Effector memory CD8-positive, alpha-beta T cell (primary cell): ENCODE results near the gene SPATA2L.
"Not testable (repeated sequence)": the region's sequence is repeated elsewhere in the genome, so short reads cannot be mapped to it uniquely, and the experiment has no call there.

Experiments
- ATAC-seq: fragments of 150-1000 bp; cut with Tn5 transposase; replicated peaks from 2 replicates; pipeline ENCODE4 v1.10.0; 2021; ENCODE audit warnings: mild to moderate bottlenecking, moderate library complexity
- DNase-seq, 3 experiments: peaks; one replicate each; pipeline ENCODE4 v3.0.0; 2021
- H3K27ac Mint-ChIP-seq, 2 donors: one replicate each; pipeline ENCODE4 v1.8.0; 2022; ENCODE audit warnings: mild to moderate bottlenecking in 2 of 2, mixed read lengths in 2 of 2, moderate library complexity in 2 of 2
- H3K27me3 Mint-ChIP-seq, 2 donors: one replicate each; pipeline ENCODE4 v1.8.0; 2022; ENCODE audit warnings: mixed read lengths in 2 of 2
- H3K36me3 Mint-ChIP-seq: one replicate; pipeline ENCODE4 v1.8.0; 2022; ENCODE audit warnings: mild to moderate bottlenecking, moderate library complexity, mixed read lengths; ENCODE audit not compliant: insufficient read depth
- H3K4me1 Mint-ChIP-seq, 2 donors: one replicate each; pipeline ENCODE4 v1.8.0; 2022; ENCODE audit warnings: low read depth in 2 of 2, mixed read lengths in 2 of 2
- H3K4me3 Mint-ChIP-seq, 2 donors: one replicate each; pipeline ENCODE4 v1.8.0; 2022; ENCODE audit warnings: mild to moderate bottlenecking in 2 of 2, mixed read lengths in 2 of 2, moderate library complexity in 2 of 2
- H3K9me3 Mint-ChIP-seq, 2 donors: one replicate each; pipeline ENCODE4 v1.8.0; 2022; ENCODE audit warnings: mixed read lengths in 2 of 2

Gene SPATA2L

DNA sequence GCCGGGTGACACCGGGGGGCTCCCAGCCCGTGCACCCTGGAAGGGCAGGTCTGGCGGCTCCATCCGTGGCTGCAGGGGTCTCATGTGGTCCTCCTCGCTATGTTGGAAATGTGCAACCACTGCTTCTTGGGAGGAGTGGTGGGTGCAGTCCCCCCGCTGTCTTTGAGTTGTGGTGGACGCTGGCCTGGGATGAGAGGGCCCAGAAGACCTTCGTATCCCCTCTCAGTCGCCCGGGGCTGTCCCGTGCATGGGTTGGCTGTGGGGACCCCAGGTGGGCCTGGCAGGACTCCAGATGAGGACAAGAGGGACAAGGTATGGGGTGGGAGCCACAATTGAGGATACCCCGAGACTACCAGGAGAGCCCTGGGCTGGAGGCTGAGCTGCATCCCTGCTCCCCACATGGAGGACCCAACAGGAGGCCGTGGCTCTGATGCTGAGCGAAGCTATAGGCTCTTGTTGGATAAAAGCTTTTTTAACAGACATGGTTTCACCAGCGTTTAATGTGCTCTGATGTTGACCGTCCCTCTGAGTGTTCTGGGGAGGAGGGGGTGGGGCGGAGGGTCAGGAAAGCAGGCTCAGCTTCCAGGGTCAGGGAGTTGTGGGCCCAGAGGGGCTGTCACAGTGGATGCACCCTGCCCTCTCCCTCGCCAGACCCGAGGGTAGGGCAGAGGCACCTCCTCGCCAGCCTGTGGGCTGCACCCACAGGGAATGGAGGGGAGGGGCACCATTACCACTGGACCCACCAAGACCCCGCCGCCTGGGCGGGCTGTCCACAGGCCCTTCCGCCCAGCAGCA is 5.4 kb downstream of the SPATA2L start:
- no peak for ATAC-seq
- H3K27ac Mint-ChIP-seq, result peak overlapping the region; percentile 44 to 79
- no peak for DNase-seq
- peak overlapping the region; percentile 33 to 61 for H3K4me3 Mint-ChIP-seq
- peaks cover 5 to 27% of the 10 kb centered on the region in 2 donors for H3K4me1 Mint-ChIP-seq
- H3K9me3 Mint-ChIP-seq, result no peaks in the 10 kb centered on the region
- H3K36me3 Mint-ChIP-seq, result peaks cover 77% of the 10 kb centered on the region
- H3K27me3 Mint-ChIP-seq, result no peaks in the 10 kb centered on the region

DNA sequence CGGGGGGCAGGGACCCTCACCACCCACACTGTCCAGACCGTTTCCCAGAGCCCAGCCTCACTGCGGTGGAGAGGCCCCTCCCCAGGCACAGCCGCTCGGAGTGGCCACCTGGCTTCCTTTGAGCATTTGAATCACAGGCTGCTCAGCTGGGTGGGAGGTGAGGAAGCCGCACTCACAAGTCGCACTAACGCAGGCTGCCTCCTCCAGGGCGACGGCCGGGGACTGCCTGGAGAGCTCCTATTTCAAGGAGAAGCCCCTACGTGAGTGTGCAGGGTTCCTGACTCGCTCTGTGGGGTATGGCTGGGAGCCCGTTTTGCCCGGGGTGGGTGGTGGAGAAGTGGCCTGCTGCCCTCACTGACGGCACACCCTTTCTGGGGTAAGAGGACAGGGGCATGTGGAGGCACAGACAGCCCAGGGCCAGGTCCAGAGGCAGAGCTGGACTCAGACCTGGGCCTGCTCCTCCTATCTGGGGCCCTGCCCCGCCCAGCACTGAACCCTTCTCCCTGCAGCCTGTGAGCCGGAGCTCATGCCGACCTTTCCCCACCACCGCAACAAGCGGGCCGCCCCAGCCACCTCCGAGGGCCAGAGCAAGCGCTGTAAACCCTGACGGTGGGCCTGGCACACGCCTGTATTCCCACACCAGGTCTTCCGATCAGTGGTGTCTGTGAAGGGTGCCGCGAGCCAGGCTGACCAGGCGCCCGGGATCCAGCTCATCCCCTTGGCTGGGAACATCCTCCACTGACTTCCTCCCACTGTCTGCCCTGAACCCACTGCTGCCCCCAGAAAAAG is 6.2 kb downstream of the SPATA2L start:
- ATAC-seq, result no peak
- no peaks in the 10 kb centered on the region for H3K27me3 Mint-ChIP-seq
- peaks cover 75% of the 10 kb centered on the region for H3K36me3 Mint-ChIP-seq
- DNase-seq, result no peak
- H3K27ac Mint-ChIP-seq, result peak overlapping the region; percentile 44 to 79
- no peaks in the 10 kb centered on the region for H3K9me3 Mint-ChIP-seq
- H3K4me1 Mint-ChIP-seq, result peaks cover 5 to 29% of the 10 kb centered on the region in 2 donors
- peak overlapping the region in 1 of 2 donors; percentile 8 for H3K4me3 Mint-ChIP-seq

DNA sequence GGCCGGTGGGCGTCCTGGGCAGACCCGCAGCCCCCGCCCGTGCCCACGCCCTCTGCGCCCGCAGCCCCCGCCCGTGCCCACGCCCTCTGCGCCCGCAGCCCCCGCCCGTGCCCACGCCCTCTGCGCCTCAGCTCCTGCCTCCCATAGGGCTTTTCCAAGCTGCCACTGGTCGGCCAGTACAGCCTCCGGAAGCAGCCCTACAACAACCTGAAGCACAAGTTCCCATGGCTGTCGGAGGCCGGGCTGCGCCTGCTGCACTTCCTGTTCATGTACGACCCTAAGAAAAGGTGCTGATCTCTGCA is 6.8 kb downstream of the SPATA2L start:
- not testable (repeated sequence) for H3K27ac Mint-ChIP-seq

DNA sequence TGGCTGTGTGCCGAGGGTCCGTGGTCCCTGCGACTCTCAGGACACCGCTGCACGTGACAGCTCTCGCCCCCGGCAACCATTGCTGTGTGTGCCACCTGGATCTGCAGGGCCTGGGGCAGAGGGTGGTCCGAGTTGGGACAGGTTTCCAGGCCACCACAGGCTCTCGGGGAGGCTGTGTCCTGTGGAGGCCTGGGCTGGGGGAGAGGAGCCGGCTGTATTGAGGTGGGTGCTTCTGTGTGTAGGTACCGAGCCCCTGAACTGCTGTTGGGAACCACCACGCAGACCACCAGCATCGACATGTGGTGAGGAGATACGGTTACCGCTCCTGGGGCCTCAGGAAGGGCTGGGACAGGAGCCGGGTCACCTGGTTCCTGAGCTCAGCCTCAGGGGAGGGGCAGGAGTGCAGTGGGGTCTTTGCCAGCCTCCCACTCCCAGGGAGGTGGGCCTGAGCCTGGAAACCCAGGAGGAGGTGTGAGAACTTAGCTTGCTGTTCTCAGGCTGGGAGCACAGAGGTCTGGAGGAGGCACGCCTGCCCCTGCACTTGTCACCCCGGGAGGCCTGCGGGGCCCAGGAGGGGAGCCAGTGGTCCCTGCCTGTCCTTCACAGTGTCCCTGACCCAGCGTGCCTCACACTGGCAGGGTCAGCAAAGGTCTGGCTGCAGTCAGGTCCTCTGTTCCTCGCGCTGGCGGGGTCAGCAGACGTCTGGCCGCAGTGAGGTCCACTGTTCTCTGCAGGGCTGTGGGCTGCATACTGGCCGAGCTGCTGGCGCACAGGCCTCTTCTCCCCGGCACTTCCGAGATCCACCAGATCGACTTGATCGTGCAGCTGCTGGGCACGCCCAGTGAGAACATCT is 7.3 kb downstream of the SPATA2L start:
- H3K27me3 Mint-ChIP-seq, result no peaks in the 10 kb centered on the region
- peaks cover 0 to 26% of the 10 kb centered on the region in 2 donors for H3K4me1 Mint-ChIP-seq
- H3K27ac Mint-ChIP-seq, result peak overlapping the region; percentile 22 to 35
- no peak for ATAC-seq
- peaks cover 70% of the 10 kb centered on the region for H3K36me3 Mint-ChIP-seq
- H3K4me3 Mint-ChIP-seq, result peak overlapping the region in 1 of 2 donors; percentile 36
- DNase-seq, result no peak
- H3K9me3 Mint-ChIP-seq, result no peaks in the 10 kb centered on the region

More for the DNA sequence above, 6.8 kb downstream of the SPATA2L start:
- not testable (repeated sequence) for ATAC-seq, H3K27me3 Mint-ChIP-seq, H3K9me3 Mint-ChIP-seq, DNase-seq
- peaks cover 72% of the 10 kb centered on the region for H3K36me3 Mint-ChIP-seq
- peak overlapping the region in 1 of 2 donors; percentile 8 for H3K4me3 Mint-ChIP-seq
- peaks cover 0 to 27% of the 10 kb centered on the region in 2 donors for H3K4me1 Mint-ChIP-seq

DNA sequence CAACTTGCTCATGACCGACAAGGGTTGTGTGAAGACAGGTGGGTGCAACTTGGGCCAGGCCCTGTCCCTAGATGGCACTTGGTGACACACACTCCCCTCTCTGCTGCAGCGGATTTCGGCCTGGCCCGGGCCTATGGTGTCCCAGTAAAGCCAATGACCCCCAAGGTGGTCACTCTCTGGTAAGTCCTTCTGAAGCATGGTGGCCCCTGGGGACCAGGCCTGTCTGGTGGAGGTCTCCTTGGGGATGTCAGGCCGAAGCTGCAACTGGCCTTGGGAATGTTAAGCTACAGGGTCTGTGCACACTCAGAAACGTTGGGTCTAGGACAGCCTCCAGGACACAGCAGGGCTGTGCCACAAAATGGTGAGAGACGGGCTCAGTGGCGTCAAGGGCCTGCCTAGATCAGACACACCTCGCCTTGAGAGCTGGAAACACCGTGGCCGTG is 8.2 kb downstream of the SPATA2L start:
- Mint-ChIP-seq H3K36me3 (peaks cover 62% of the 10 kb centered on the region), H3K27me3 (no peaks in the 10 kb centered on the region), H3K27ac (peak overlapping the region; percentile 22 to 35), H3K9me3 (no peaks in the 10 kb centered on the region), H3K4me3 (no peak overlapping the region), H3K4me1 (peaks cover 0 to 24% of the 10 kb centered on the region in 2 donors)
- ATAC-seq (no peak), DNase-seq (no peak)

DNA sequence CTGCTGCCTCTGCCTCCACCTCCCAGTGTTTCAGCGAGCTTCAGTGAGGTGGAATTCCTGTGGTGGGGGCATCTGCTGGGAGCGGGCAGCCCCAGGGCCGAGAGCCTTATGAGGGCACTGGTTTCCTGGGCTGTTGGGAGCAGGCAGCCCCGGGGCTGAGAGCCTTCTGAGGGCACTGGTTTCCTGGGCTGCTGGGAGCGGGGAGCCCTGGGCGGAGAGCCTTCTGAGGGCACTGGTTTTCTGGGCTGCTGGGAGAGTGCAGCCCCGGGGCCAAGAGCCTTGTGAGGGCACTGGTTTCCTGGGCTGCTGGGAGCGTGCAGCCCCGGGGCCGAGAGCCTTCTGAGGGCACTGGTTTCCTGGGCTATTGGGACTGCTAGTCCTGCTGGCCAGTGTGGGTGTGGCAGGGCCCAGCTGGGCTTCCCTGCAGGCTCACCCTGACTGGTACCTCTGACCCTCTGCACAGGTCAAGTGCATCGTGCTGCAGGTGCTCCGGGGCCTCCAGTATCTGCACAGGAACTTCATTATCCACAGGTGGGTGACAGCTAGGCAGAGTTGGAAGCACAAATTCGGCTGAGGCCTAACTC is 9.4 kb downstream of the SPATA2L start:
- no peak overlapping the region for H3K4me3 Mint-ChIP-seq

DNA sequence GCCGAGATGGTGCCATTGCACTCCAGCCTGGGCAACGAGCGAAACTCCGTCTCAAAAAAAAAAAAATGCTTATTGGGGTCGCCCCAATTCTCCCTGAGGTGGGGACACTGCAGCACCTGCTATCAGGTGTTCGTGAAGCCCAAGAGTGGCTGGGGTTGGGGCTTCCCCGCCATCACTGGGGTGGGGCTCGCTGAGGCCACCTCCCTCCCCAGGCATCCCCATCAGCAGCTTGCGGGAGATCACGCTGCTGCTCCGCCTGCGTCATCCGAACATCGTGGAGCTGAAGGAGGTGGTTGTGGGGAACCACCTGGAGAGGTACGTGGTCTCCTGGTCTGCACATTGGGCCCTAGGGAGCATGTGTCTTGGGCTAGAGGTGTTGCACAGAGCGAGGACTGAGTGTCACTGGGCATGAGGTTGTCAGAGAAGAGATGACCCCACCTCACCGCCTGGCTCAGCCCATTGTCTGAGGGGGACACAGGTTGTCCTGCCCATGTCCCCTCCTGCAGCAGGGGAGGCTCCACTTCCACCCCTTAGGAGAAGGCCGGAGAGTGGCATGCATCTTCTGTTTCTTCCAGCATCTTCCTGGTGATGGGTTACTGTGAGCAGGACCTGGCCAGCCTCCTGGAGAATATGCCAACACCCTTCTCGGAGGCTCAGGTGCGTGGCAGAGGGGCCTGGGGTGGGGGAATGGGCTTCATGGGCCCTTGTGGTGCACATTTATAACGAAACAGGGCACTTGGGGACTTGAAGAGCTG is 10.1 kb downstream of the SPATA2L start:
- H3K4me1 Mint-ChIP-seq, result peaks cover 10 to 28% of the 10 kb centered on the region in 2 donors
- peaks cover 55% of the 10 kb centered on the region for H3K36me3 Mint-ChIP-seq
- no peak overlapping the region for H3K4me3 Mint-ChIP-seq
- DNase-seq, result no peak
- ATAC-seq, result no peak
- H3K27ac Mint-ChIP-seq, result no peak overlapping the region
- H3K9me3 Mint-ChIP-seq, result no peaks in the 10 kb centered on the region
- H3K27me3 Mint-ChIP-seq, result no peaks in the 10 kb centered on the region

More for the DNA sequence above, 9.4 kb downstream of the SPATA2L start:
- no peaks in the 10 kb centered on the region for H3K27me3 Mint-ChIP-seq
- DNase-seq, result no peak
- peaks cover 57% of the 10 kb centered on the region for H3K36me3 Mint-ChIP-seq
- peaks cover 6 to 32% of the 10 kb centered on the region in 2 donors for H3K4me1 Mint-ChIP-seq
- no peak for ATAC-seq
- H3K27ac Mint-ChIP-seq, result no peak overlapping the region
- H3K9me3 Mint-ChIP-seq, result no peaks in the 10 kb centered on the region

DNA sequence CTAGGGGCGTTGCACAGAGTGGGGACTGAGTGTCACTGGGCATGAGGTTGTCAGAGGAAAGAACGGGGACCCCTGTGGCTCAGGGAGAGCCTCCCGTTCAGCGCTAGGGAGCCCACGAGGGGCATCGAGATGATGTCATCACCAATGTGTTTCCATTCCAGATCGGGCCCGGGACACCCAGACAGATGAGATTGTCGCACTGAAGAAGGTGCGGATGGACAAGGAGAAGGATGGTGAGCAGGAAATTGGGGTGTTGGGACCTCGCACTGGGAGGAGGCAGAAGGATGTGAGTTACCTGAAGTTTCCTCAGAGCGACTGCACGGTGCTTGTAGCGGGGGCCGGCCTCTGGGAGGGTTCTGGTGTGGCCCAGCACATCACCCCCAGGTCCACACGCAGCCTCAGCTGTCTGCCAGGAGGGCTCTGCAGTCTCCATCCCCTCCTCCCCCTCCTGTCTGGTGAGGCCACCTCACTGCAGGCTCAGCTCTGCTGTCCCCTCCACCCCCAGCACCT is 11.1 kb downstream of the SPATA2L start:
- no peak for ATAC-seq
- no peak for DNase-seq
- Mint-ChIP-seq H3K4me1 (peaks cover 12 to 22% of the 10 kb centered on the region in 2 donors), H3K27ac (peak overlapping the region in 1 of 2 donors; percentile 18), H3K4me3 (no peak overlapping the region), H3K27me3 (no peaks in the 10 kb centered on the region), H3K9me3 (no peaks in the 10 kb centered on the region), H3K36me3 (peaks cover 51% of the 10 kb centered on the region)

DNA sequence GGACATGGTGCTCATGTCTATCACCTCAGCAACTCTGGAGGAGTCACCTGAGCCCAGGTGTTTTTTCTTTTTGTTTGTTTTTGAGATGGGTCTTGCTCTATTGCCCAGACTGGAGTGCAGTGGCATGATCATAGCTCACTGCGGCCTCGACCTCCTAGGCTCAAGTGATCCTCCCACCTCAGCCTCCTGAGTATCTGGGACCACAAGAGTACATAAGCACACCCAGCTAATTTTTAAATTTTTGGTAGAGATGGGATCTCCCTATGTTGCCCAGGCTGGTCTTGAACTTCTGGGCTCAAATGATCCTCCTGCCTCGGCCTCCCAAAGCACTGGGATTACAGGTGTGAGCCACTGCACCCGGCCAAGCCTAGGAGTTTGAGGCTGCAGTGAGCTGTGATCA is 11.9 kb downstream of the SPATA2L start:
- not testable (repeated sequence) for DNase-seq, ATAC-seq, H3K9me3 Mint-ChIP-seq, H3K4me3 Mint-ChIP-seq, H3K27ac Mint-ChIP-seq, H3K27me3 Mint-ChIP-seq
- peaks cover 44% of the 10 kb centered on the region for H3K36me3 Mint-ChIP-seq
- peaks cover 12 to 16% of the 10 kb centered on the region in 2 donors for H3K4me1 Mint-ChIP-seq

DNA sequence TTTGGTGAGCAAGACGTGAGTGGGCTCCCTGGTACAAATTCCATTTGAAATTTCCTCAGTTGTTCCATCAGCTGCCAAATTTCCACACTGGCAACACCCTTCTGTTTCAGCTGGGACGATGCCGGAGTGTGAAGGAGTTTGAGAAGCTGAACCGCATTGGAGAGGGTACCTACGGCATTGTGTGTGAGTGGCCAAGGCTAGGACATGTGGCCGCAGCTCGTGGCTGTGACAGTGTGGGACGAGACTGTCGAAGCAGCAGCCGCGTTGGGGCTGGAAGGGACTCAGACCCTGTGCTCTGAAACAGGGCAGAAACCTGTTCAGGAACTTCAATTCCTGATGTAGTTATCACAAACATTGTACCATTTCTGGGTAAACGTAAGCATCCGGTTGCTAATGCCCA is 12.4 kb downstream of the SPATA2L start:
- Mint-ChIP-seq H3K9me3 (no peaks in the 10 kb centered on the region), H3K4me3 (no peak overlapping the region), H3K4me1 (peaks cover 12 to 16% of the 10 kb centered on the region in 2 donors), H3K27me3 (no peaks in the 10 kb centered on the region), H3K27ac (no peak overlapping the region), H3K36me3 (peaks cover 44% of the 10 kb centered on the region)
- ATAC-seq (no peak), DNase-seq (no peak)

DNA sequence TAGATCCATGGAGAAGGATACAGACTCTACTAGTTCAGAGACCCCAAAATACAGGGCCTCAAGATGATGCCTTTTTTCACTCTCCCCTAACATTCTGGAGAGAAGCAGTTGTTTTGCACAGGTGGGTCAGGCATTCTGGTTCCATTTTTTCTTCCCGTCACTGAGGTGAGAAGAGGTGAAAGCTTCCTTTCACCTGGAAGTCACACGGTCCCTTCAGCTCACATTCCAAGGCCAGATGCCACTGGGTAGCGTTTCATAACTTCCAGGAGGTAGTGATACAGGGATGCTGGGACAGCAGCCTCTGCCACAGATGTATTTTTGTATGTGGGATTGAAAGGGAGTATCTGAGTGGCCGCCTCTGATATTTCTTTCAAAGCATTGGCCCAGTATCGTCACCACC is 13.1 kb downstream of the SPATA2L start:
- ATAC-seq (no peak), DNase-seq (no peak)
- H3K4me1 Mint-ChIP-seq, result peaks cover 12 to 16% of the 10 kb centered on the region in 2 donors
- H3K27ac Mint-ChIP-seq, result no peak overlapping the region
- H3K9me3 Mint-ChIP-seq, result no peaks in the 10 kb centered on the region
- H3K36me3 Mint-ChIP-seq, result peaks cover 36% of the 10 kb centered on the region
- no peaks in the 10 kb centered on the region for H3K27me3 Mint-ChIP-seq
- H3K4me3 Mint-ChIP-seq, result peak overlapping the region; percentile 92
